OCI-LY1 (cell line): ENCODE measurements around the gene FURIN.

Experiments
- CTCF ChIP-seq: fragments of 200-600 bp; sonication (generic), shearing (Covaris generic); IDR thresholded peaks from 2 replicates; pipeline ENCODE4 v1.5.1; 2017; ENCODE audit warnings: mild to moderate bottlenecking, antibody characterized with exemption, low read length, moderate library complexity, mixed read lengths
- EZH2 ChIP-seq: fragments of 200-600 bp; sonication (generic), shearing (Covaris generic); IDR thresholded peaks from 2 replicates; pipeline ENCODE4 v1.8.0; 2017; ENCODE audit warnings: borderline replicate concordance, mixed run types, mild to moderate bottlenecking, antibody characterized with exemption, low read length, moderate library complexity, mixed read lengths

DNA sequence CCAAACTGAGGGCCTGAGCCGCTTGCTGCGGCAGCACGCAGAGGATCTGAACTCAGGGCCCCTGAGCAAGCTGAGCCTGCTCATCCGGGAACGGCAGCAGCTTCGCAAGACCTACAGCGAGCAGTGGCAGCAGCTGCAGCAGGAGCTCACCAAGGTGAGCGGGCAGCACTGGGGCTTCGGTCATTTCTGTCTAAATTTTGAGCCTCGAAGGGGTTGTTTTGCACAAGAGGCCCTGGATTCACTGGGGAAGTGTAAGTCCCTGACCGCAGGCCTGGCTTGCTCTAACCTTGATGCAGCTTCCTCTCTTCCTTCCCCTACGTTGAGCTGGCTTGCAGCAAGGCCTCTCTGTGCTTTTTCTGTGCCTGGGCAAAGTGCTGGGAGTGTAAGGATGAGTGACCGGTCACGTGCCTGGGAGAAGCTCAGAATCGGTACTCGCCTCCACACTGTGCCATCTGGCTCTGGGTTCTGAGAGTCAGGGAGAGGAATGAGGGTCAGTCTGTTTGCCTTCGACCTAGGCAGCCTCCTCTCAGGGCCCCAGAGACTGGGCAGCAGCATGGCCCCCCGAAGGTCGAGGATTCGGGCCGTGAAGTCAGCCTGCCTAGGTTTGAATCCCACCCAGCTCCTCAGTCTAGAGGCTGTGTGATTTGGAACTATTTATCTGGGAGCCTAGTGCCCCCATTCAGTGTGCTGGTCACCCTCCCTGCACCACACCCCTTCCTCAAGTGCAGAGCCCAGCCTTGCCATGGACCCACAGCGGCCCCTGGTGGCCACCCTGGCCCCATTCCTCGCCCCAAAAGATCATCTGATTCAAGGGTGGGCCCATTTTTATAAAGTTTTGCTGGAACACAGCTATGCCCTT lies 17.3 kb downstream of the FURIN start:
- TF ChIP-seq CTCF: peak; percentile 97
- no peak for TF ChIP-seq EZH2
